Measurements from ENCODE around the gene CPM.

CPM gene

DNA sequence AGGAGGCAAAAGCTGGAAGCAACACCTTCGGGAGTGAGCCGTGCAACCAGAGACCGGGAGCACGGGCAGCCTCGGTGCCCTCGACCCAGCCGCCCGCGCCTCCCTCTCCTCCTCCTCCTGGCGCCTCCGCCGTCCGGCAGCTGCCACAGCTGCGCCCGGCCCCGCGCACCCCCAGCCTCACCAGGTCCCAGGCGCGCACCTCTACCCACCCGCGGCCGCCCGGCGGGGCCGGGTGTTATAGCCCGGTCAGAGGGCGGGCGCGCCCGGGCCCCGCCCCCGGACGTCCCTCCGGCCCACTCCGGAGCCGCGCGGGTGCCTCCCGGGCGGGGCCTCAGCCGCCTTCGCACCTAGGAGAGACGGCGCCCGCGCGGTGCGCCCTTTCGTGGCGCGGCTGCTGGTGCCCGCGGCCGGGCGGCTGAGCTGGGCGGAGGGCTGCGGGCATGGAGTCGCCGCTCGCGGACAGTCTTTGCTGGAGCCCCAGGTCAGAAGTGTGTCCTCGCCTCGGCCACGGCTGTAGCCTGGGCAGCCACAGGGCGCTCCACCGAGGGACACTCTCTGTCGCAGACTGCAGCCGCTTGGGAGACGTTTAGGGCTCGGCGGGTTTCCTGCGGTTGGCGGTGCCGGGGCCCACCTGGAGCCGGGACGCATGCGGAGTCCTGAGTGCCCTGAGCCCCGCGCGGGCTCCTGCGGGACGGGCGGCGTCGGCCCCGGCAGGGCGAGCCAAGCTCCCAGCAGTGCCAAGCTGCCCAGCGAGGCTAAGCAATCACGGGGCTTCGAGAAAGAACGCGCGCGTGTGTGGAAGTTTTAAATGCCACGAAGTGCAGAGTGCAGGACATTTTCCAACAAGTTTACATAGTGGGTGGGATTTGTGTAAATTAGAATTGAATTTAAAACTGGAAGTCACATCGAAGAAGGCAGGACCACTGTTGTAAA, at the start of gene CPM:
Gene CPM (minus strand): TSS at position 211 of the 933 bp plus-strand sequence. CDS start 334 bp downstream, outside the sequence.
- DNase-seq (ENCODE audit: low spot score): no peak

- DNase-seq (ENCODE audit: low spot score): no peak
Measured at GRCh38 chr12:68981516-68981915, 48.5 kb upstream of the CPM start.

- no peak for DNase-seq (ENCODE audit: low spot score)
Measured at GRCh38 chr12:68980476-68981212, 47.7 kb upstream of the CPM start.

- DNase-seq (ENCODE audit: low spot score): no peak
Measured at GRCh38 chr12:68978678-68979077, 45.7 kb upstream of the CPM start.

DNA sequence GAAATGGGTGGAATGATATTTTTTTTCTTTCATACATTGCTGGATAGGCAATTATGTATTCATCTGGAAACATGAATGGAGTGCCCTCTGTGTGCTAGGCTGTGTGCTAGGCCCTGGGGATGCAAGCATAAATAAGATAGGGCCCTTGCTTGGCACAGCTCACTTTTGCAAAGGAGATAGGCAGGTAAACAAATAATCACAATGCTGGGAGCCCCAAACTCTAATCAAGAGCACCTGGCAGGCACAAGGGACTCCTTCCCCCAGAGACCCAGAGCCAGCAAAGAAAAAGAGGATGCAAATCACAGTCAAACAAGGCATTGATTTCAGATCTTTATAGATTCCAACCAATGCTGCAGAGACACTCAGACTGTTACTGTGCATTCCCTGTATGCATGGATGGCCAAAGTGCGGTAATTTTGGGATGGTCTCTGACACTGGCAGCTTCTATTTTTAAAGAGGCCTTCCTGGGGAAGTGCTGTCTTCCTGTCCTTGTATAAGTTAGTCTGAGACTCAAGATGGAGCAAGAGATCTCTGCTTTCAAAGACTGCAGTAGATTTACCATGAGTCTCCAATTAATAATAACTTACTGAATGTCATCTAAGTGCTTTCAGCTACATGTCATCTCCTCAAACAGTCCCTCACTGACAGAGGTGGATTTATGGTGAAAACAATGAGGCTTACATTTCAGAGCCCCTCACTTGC, 45.1 kb upstream of the CPM start:
- no peak for DNase-seq (ENCODE audit: low spot score)

DNA sequence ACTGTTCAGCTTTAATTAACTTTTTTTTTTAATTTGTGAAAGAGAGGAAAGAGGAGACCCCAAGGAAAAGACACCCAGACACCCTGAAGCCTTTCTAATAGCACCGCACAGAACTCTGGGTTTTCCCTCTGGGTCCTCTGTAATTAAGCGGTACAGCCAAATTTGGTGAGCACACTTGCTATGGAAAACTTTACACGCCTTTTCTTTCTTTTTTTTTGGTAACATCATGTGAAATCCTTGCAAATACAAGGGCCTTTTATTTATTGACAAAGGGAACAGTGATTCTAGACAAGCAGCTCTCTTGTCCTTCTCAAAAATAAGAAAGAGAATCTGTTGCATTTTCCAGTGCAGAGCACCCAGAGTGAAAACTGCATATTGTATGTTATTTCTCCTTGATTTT, 44.4 kb upstream of the CPM start:
- no peak for DNase-seq (ENCODE audit: low spot score)

DNA sequence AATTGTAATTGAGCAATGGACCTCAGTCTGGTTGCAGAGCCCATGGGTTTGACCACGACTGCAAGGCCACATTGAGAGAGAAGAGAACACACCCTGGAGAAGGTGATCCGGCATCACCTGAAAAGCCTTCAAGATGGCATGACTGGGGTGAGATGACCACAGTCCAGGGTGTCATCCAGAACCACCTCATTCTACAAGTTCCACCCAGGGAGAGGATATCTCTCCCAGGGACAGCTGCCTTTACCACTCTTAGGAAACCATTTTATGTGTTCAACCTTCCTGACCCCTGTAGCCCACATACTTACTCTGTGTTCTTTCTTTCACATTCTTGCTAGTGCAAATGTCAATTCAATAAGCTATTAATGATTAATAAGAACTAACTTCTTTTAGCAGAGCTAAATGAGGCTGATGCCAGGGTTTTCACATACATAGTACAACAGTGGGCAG, 43.4 kb upstream of the CPM start:
- no peak for DNase-seq (ENCODE audit: low spot score)

DNA sequence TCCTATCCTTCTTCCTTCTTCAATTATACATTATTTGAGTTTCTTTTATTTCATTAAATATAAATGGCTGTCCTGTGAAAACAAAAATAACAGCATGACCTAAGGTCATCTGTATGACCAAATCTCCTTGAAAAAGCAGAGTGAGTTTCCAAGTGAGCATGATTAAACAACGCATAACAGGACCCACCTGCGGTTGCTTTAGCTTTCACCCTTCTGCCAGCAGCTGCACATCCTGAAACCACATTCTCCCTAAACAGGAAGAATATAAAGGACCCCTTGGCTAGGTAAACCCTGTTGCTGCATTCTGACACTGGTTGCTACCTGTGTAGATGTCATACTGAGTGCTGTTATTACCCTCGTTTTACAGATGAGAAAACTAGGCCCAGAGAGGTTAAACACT, 42.8 kb upstream of the CPM start:
- no peak for DNase-seq (ENCODE audit: low spot score)

GRCh38 chr12:68972595-68972994, 39.6 kb upstream of the CPM start:
- DNase-seq (ENCODE audit: low spot score): no peak

- no peak for DNase-seq (ENCODE audit: low spot score)
Measured at GRCh38 chr12:68971404-68971803, 38.4 kb upstream of the CPM start.

DNA sequence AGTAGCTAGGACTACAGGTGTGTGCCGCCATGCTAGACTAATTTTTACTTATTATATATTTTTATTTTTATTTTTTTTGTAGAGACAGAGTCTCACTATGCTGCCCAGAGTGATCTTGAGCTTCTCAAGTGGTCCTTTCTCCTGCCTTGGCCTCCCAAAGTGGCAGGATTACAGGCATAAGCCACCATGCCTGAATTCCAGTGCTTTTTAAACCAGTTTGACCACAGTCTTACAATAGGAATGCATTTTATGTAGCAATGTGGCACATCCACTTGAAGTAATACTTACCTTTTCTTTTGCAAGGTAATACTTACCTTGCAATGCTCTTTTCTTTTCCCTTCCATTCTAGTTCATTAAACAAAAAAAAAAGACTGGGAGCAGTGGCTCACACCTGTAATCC, 38.0 kb upstream of the CPM start:
- no peak for DNase-seq (ENCODE audit: low spot score)

- DNase-seq (ENCODE audit: low spot score): no peak
Measured at GRCh38 chr12:68970306-68970705, 37.3 kb upstream of the CPM start.

GRCh38 chr12:68967046-68967445, 34.1 kb upstream of the CPM start:
- no peak for DNase-seq (ENCODE audit: low spot score)

DNA sequence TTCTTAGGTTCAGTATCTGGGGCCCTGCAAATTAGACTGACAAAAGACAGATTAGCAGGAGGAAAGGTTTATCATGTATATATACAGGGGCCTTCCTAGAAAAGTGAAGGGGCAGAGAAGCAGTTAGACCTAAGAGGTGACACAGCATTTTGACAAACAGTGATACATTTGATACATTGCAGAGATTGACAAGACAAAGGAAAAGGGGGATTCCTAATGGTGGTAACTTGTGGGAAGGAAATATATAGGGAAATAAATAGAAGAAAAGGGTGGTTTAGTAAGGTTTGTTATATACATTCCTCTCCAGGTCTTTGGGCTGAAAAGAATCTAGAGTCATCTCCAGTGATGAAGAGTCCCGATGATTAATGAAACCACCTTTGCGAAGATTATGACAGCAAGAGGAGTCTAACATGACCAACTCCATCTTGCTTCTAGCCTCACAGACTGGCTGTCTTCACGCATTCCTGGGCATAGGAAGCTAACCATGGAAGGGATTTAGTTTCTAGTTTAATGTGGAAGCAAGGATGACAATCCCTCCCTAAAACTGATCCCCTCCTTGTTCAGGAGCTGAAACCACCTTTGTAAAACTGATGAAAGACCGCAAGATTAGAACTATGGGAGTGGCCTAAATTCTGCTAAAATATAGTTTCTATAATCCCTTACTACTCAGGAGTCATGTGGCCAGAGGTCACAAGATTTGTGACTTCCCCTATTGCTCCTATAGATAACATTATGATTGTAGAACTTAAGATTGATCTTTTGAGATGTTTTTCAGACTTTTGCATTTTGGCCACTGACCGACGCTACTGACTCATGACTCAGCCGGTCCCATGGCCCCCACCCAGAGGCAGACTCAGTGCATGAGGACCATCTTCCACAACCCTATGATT, 31.1 kb upstream of the CPM start:
- no peak for DNase-seq (ENCODE audit: low spot score)

GRCh38 chr12:68962877-68963855, 30.2 kb upstream of the CPM start:
- DNase-seq (ENCODE audit: low spot score): no peak

- DNase-seq (ENCODE audit: low spot score): no peak
Measured at GRCh38 chr12:68959891-68960464, 27.0 kb upstream of the CPM start.

- no peak for DNase-seq (ENCODE audit: low spot score)
Measured at GRCh38 chr12:68959143-68959858, 26.3 kb upstream of the CPM start.

GRCh38 chr12:68958322-68958721, 25.4 kb upstream of the CPM start:
- no peak for DNase-seq (ENCODE audit: low spot score)

DNA sequence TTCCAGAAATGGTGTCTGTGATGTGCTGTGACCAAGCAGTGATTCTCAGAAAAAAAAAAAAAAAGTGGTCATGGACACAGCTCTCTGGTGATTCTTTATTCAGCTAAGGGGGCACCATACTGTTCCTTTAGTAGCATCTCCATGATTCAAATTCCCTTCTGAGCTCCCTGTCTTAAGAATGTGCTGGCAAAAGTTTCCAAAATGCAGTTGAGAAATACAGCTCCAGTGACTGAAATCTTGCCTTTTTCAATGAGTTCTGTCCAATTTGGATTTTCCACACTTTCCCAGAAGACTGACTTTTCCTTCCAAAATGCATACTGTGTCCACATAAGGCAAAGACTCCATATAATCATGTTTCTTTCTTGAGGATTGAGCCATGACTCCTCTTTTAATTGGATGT, 24.3 kb upstream of the CPM start:
- DNase-seq (ENCODE audit: low spot score): no peak
